Measurements from ENCODE around the gene ALLC.

ALLC gene

DNA sequence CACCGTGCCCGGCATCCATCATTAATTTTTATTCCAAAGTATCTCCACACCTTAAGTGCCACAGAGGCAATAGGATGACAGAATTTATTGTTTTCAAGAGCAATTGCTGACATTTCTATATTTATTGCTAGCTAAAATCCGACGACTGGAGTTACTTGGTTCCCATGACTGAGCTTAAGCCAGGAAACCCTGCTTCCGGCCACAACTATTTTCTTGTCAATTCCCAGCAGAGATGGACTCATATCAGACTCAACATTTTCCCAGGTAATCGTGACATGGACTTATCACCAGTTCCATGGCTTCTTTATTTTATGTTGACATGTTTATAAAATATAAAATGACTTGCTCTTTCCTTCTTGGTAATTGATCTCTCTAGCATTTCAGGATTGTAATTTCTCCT, 24.8 kb downstream of the ALLC start:
- TF ChIP-seq, protein P1, sequence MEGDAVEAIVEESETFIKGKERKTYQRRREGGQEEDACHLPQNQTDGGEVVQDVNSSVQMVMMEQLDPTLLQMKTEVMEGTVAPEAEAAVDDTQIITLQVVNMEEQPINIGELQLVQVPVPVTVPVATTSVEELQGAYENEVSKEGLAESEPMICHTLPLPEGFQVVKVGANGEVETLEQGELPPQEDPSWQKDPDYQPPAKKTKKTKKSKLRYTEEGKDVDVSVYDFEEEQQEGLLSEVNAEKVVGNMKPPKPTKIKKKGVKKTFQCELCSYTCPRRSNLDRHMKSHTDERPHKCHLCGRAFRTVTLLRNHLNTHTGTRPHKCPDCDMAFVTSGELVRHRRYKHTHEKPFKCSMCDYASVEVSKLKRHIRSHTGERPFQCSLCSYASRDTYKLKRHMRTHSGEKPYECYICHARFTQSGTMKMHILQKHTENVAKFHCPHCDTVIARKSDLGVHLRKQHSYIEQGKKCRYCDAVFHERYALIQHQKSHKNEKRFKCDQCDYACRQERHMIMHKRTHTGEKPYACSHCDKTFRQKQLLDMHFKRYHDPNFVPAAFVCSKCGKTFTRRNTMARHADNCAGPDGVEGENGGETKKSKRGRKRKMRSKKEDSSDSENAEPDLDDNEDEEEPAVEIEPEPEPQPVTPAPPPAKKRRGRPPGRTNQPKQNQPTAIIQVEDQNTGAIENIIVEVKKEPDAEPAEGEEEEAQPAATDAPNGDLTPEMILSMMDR (IDR thresholded peaks at IDR 0.05; ENCODE audit: low read depth, low read length), result no peak
- TF ChIP-seq, protein P2, sequence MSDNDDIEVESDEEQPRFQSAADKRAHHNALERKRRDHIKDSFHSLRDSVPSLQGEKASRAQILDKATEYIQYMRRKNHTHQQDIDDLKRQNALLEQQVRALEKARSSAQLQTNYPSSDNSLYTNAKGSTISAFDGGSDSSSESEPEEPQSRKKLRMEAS (IDR thresholded peaks at IDR 0.05; ENCODE audit: low read depth, low read length), result no peak
- TF ChIP-seq MYC (IDR thresholded peaks at IDR 0.05; ENCODE audit: low read depth, low read length) (no peak), POLR2A (IDR thresholded peaks at IDR 0.05; ENCODE audit: extremely low read depth, insufficient read length) (no peak)
- DNase-seq (ENCODE audit: low read depth), result no peak
- no peak overlapping the region for H3K4me3 ChIP-seq (ENCODE audit: low read depth, low read length)

DNA sequence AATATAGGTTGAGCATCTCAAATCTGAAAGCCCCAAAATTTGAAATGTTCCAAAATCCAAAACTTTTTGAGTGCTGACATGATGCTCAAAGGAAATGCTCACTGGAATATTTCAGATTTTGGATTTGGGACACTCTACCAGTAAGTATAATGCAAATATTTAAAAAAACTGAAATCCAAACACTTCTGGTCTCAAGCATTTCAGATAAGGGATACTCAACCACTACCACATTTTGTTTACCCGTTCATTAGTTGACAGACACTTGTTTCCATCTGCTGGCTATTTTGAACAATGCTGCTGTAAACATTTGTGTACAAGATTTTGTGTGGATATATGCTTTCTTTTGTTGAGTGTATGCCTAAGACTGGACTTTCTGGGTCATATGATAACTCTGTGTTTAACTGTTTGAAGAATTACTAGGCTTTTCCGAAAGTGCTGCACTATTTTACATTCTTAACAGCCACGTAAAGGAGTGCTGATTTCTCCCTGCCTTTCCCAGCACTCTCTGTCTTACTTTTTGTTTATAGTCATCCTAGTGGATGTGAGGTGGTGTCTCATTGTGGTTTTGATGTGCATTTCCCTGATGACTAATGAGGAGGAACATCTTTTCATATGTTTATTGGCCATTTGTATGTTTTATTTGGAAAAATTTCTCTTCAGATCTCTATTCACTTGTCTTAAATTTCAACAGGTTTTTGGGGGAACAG, 25.9 kb downstream of the ALLC start:
- TF ChIP-seq, protein P1 (IDR thresholded peaks at IDR 0.05; ENCODE audit: low read depth, low read length), result no peak
- TF ChIP-seq MYC (IDR thresholded peaks at IDR 0.05; ENCODE audit: low read depth, low read length) (no peak), POLR2A (IDR thresholded peaks at IDR 0.05; ENCODE audit: extremely low read depth, insufficient read length) (no peak)
- TF ChIP-seq, protein P2 (IDR thresholded peaks at IDR 0.05; ENCODE audit: low read depth, low read length), result no peak
- DNase-seq (ENCODE audit: low read depth), result no peak
- no peak overlapping the region for H3K4me3 ChIP-seq (ENCODE audit: low read depth, low read length)

DNA sequence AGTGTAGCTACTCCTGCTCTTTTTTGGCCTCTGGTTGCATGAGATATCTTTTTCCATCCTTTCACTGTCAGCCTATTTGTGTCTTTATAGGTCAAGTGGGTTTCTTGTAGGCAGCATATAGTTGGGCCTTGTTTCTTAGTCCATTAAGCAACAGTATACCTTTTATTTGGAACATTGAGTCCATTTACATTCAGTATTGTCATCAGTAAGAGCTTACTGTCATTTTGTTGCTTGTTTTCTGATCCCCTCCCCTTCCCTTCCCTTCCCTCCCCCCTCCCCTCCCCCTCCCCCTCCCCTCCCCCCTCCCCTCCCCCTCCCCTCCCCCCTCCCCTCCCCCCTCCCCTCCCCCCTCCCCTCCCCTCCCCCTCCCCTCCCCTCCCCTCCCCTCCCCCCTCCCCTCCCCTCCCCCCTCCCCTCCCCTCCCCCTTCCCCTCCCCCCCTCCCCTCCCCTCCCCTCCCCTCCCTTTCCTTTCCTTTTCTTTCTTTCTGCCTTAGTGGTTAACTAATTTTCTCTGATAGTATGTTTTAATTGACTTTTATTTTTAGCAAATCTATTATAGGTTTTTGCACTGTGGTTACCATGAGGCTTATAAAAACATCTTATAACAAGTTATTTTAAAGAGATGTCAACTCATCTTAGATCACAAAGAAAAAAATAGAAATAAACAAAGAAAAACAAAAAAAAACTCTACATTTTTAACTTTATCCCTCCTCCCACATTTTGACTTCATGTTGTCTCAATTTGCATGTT, 32.2 kb downstream of the ALLC start:
- DNase-seq (ENCODE audit: low read depth), result no peak
- H3K4me3 ChIP-seq (ENCODE audit: low read depth, low read length), result no peak overlapping the region
- TF ChIP-seq, protein P2 (IDR thresholded peaks at IDR 0.05; ENCODE audit: low read depth, low read length), result no peak
- TF ChIP-seq, protein P1 (IDR thresholded peaks at IDR 0.05; ENCODE audit: low read depth, low read length), result no peak
- no peak for TF ChIP-seq MYC (IDR thresholded peaks at IDR 0.05; ENCODE audit: low read depth, low read length)
- no peak for TF ChIP-seq POLR2A (IDR thresholded peaks at IDR 0.05; ENCODE audit: extremely low read depth, insufficient read length)

DNA sequence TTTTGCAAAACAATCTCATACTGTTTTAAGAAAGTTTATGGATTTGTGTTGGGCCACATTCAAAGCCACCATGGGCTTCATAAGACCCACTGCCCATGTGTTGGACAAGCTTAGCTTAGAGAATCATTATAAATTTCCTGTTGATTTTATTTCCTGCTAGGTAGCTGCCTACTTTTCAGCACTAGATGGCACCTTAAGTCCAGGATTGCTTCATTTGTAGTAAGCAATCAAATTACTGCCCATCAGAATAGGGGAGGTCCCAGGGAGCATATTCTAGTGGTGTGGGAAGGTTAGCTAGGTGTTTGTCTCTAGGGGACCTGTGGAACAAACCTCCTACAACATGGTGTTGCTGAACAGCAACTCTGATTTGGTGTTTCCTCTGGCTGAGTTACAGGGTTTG, 34.4 kb downstream of the ALLC start:
- DNase-seq (ENCODE audit: low read depth), result peak; percentile 48
- TF ChIP-seq, protein P1 (IDR thresholded peaks at IDR 0.05; ENCODE audit: low read depth, low read length), result peak; percentile 46
- TF ChIP-seq, protein P2 (IDR thresholded peaks at IDR 0.05; ENCODE audit: low read depth, low read length), result no peak

DNA sequence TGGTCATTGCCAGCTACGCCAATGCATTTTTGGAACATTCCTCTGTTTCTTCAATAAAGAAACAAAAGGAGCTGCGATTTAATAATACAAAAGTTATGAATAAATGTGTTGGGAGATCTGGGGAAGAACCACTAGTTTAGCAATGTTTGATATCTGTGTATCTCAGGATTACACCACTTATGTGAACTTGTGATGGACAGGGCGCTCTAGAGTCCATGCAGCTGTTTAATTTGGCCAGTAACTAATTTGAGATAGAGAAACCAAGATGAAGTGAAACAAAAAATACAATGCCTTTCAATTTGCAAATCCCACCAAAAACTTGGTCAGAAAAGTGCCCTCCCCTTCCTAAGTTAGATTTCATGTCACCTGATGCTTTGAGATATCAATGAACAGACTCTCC, 38.5 kb downstream of the ALLC start:
- DNase-seq (ENCODE audit: low read depth), result no peak
- no peak overlapping the region for H3K4me3 ChIP-seq (ENCODE audit: low read depth, low read length)
- TF ChIP-seq, protein P2 (IDR thresholded peaks at IDR 0.05; ENCODE audit: low read depth, low read length), result no peak
- no peak for TF ChIP-seq MYC (IDR thresholded peaks at IDR 0.05; ENCODE audit: low read depth, low read length)
- TF ChIP-seq, protein P1 (IDR thresholded peaks at IDR 0.05; ENCODE audit: low read depth, low read length), result no peak
- TF ChIP-seq POLR2A (IDR thresholded peaks at IDR 0.05; ENCODE audit: extremely low read depth, insufficient read length), result no peak

More for the DNA sequence above, 34.4 kb downstream of the ALLC start:
- H3K4me3 ChIP-seq (ENCODE audit: low read depth, low read length), result no peak overlapping the region
